Measurements from ENCODE around the gene CDH23.

The CDH23 gene

DNA sequence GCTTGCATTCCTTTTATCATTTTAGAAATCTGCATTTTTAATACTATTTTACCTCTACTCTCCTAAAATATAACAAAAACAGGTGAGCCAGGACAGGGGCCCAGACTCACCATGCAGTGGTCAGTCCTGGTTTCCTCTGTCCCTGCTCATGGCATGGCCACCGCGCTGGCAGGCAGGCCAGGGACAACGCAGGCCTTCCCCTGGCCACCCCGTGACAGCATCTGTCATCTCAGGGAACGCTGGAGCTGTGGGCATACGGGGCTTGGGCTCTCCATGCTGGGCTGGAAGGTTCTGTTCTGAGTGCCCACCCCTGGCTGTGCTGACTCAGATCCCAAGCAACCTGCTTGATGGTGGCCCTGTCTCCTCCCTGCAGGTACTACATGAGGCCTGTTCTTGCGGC, 35.1 kb upstream of the CDH23 start:
- Histone ChIP-seq H3K27ac (ENCODE audit: low read length) (no peak overlapping the region), H3K79me2 (ENCODE audit: low read length) (no peaks in the 10 kb centered on the region), H3K4me2 (ENCODE audit: low read depth, low read length) (no peak overlapping the region), H3K27me3 (replicated peaks; ENCODE audit: insufficient read depth, low read length) (no peaks in the 10 kb centered on the region), H3K36me3 (replicated peaks; ENCODE audit: insufficient read depth, low read length) (no peaks in the 10 kb centered on the region), H3K4me3 (ENCODE audit: low read length) (no peak overlapping the region), H3K4me1 (ENCODE audit: low read length) (no peaks in the 10 kb centered on the region), H4K20me1 (ENCODE audit: insufficient read depth, low read length) (no peaks in the 10 kb centered on the region), H3K9ac (ENCODE audit: low read length) (no peak overlapping the region), H3K9me3 (replicated peaks; ENCODE audit: insufficient read depth, low read length) (no peaks in the 10 kb centered on the region), H3K9me2 (replicated peaks; ENCODE audit: insufficient read depth, low read length) (no peaks in the 10 kb centered on the region), H2AFZ (ENCODE audit: low read length) (no peak overlapping the region), H3F3A (ENCODE audit: insufficient read depth, low read length) (no peaks in the 10 kb centered on the region)
- no peak for DNase-seq
- TF ChIP-seq CTCF (IDR thresholded peaks at IDR 0.05; ENCODE audit: low read length) (no peak), EZH2phosphoT487 (IDR thresholded peaks at IDR 0.05; ENCODE audit: low read length) (no peak), EZH2 (optimal IDR thresholded peaks at IDR 0.05; ENCODE audit: low read depth, low read length) (no peak)

DNA sequence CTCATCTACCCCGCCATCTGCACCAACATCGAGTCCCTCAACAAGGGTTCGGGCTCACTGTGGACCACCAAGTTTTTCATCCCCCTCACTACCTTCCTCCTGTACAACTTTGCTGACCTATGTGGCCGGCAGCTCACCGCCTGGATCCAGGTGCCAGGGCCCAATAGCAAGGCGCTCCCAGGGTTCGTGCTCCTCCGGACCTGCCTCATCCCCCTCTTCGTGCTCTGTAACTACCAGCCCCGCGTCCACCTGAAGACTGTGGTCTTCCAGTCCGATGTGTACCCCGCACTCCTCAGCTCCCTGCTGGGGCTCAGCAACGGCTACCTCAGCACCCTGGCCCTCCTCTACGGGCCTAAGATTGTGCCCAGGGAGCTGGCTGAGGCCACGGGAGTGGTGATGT, 34.6 kb upstream of the CDH23 start:
- Histone ChIP-seq H3K9me2 (replicated peaks; ENCODE audit: insufficient read depth, low read length) (no peaks in the 10 kb centered on the region), H3K79me2 (ENCODE audit: low read length) (no peaks in the 10 kb centered on the region), H4K20me1 (ENCODE audit: insufficient read depth, low read length) (no peaks in the 10 kb centered on the region), H3F3A (ENCODE audit: insufficient read depth, low read length) (no peaks in the 10 kb centered on the region), H3K9ac (ENCODE audit: low read length) (no peak overlapping the region), H2AFZ (ENCODE audit: low read length) (no peak overlapping the region), H3K27ac (ENCODE audit: low read length) (no peak overlapping the region), H3K4me3 (ENCODE audit: low read length) (no peak overlapping the region), H3K4me1 (ENCODE audit: low read length) (no peaks in the 10 kb centered on the region), H3K9me3 (replicated peaks; ENCODE audit: insufficient read depth, low read length) (no peaks in the 10 kb centered on the region), H3K36me3 (replicated peaks; ENCODE audit: insufficient read depth, low read length) (no peaks in the 10 kb centered on the region), H3K27me3 (replicated peaks; ENCODE audit: insufficient read depth, low read length) (no peaks in the 10 kb centered on the region), H3K4me2 (ENCODE audit: low read depth, low read length) (no peak overlapping the region)
- no peak for TF ChIP-seq CTCF (IDR thresholded peaks at IDR 0.05; ENCODE audit: low read length)
- TF ChIP-seq EZH2 (optimal IDR thresholded peaks at IDR 0.05; ENCODE audit: low read depth, low read length): no peak
- TF ChIP-seq EZH2phosphoT487 (IDR thresholded peaks at IDR 0.05; ENCODE audit: low read length): no peak
- no peak for DNase-seq

- H3K9me3 ChIP-seq (replicated peaks; ENCODE audit: insufficient read depth, low read length): no peaks in the 10 kb centered on the region
- no peaks in the 10 kb centered on the region for H3K79me2 ChIP-seq (ENCODE audit: low read length)
- no peaks in the 10 kb centered on the region for H3K4me1 ChIP-seq (ENCODE audit: low read length)
- no peak overlapping the region for H3K9ac ChIP-seq (ENCODE audit: low read length)
- no peaks in the 10 kb centered on the region for H3K27me3 ChIP-seq (replicated peaks; ENCODE audit: insufficient read depth, low read length)
- no peaks in the 10 kb centered on the region for H4K20me1 ChIP-seq (ENCODE audit: insufficient read depth, low read length)
- no peak for DNase-seq
- no peak overlapping the region for H3K4me3 ChIP-seq (ENCODE audit: low read length)
- no peak overlapping the region for H3K27ac ChIP-seq (ENCODE audit: low read length)
- H2AFZ ChIP-seq (ENCODE audit: low read length): no peak overlapping the region
- TF ChIP-seq EZH2phosphoT487 (IDR thresholded peaks at IDR 0.05; ENCODE audit: low read length): no peak
- TF ChIP-seq EZH2 (optimal IDR thresholded peaks at IDR 0.05; ENCODE audit: low read depth, low read length): no peak
- no peak for TF ChIP-seq CTCF (IDR thresholded peaks at IDR 0.05; ENCODE audit: low read length)
- H3K4me2 ChIP-seq (ENCODE audit: low read depth, low read length): no peak overlapping the region
- H3F3A ChIP-seq (ENCODE audit: insufficient read depth, low read length): no peaks in the 10 kb centered on the region
- H3K9me2 ChIP-seq (replicated peaks; ENCODE audit: insufficient read depth, low read length): no peaks in the 10 kb centered on the region
- H3K36me3 ChIP-seq (replicated peaks; ENCODE audit: insufficient read depth, low read length): no peaks in the 10 kb centered on the region
These were observed 32.8 kb upstream of the CDH23 start for GRCh38 chr10:71363936-71364335.

Measured in MM.1S (cell line).